Cardiac fibroblast (primary cell): ENCODE data around the gene NAV2.

Experiments
- DNase-seq, 2 donors: peaks; one replicate each; pipeline versions ENCODE4 v3.0.0 to v3.0.0-alpha.2; 2010; ENCODE audit warnings: low read depth in 2 of 2
- H3K4me3 ChIP-seq, 2 donors: replicated peaks in 1 of 2; 1 replicate in 1 of 2; 2 replicates in 1 of 2; pipeline ENCODE4 v1.5.1; 2011; ENCODE audit warnings: low read depth in 2 of 2, low read length in 2 of 2, mild to moderate bottlenecking in 2 of 2, moderate library complexity in 1 of 2
- CTCF ChIP-seq: IDR thresholded peaks from one replicate; pipeline ENCODE4 v1.5.1; 2011; ENCODE audit warnings: low read depth, mild to moderate bottlenecking, low read length, inconsistent platforms

The NAV2 gene

GRCh38 chr11:20014067-20014402 lies 301.4 kb downstream of the NAV2 start:
- TF ChIP-seq CTCF, result no peak
- no peak for DNase-seq
- H3K4me3 ChIP-seq, result no peak overlapping the region

- TF ChIP-seq CTCF, result no peak
- DNase-seq, result no peak
- H3K4me3 ChIP-seq, result no peak overlapping the region
Measured at GRCh38 chr11:20015101-20015500, 302.5 kb downstream of the NAV2 start.

- no peak for DNase-seq
- H3K4me3 ChIP-seq, result no peak overlapping the region
- no peak for TF ChIP-seq CTCF
Measured at GRCh38 chr11:20015529-20016427, 303.1 kb downstream of the NAV2 start.

- no peak for TF ChIP-seq CTCF
- DNase-seq, result no peak
- no peak overlapping the region for H3K4me3 ChIP-seq
Measured at GRCh38 chr11:20016526-20016925, 303.9 kb downstream of the NAV2 start.

- no peak for TF ChIP-seq CTCF
- DNase-seq, result no peak
- H3K4me3 ChIP-seq, result no peak overlapping the region
Measured at GRCh38 chr11:20017320-20017719, 304.7 kb downstream of the NAV2 start.

- no peak for TF ChIP-seq CTCF
- no peak overlapping the region for H3K4me3 ChIP-seq
Measured at GRCh38 chr11:20020198-20020597, 307.6 kb downstream of the NAV2 start.

GRCh38 chr11:20020716-20021115 lies 308.1 kb downstream of the NAV2 start:
- no peak for DNase-seq
- no peak overlapping the region for H3K4me3 ChIP-seq

More at GRCh38 chr11:20020198-20020597, 307.6 kb downstream of the NAV2 start:
- no peak for DNase-seq

More at GRCh38 chr11:20020716-20021115, 308.1 kb downstream of the NAV2 start:
- no peak for TF ChIP-seq CTCF
